Nephron progenitor cell (in vitro differentiated cells): Measurements from ENCODE around the gene OR4D1.

Experiments used
- DNase-seq: peaks from one replicate; pipeline ENCODE4 v3.0.0; 2021
- H3K27ac Mint-ChIP-seq: 2 replicates; pipeline ENCODE4 v1.8.0; 2021; ENCODE audit warnings: mild to moderate bottlenecking, moderate library complexity, mixed read lengths
- H3K27me3 Mint-ChIP-seq: 2 replicates; pipeline ENCODE4 v1.8.0; 2021; ENCODE audit warnings: mild to moderate bottlenecking, low read depth, mixed read lengths; ENCODE audit not compliant: poor library complexity
- H3K36me3 Mint-ChIP-seq: 2 replicates; pipeline ENCODE4 v1.8.0; 2021; ENCODE audit warnings: low read depth, mixed read lengths
- H3K4me1 Mint-ChIP-seq: 2 replicates; pipeline ENCODE4 v1.8.0; 2021; ENCODE audit warnings: mixed read lengths
- H3K4me3 Mint-ChIP-seq: 2 replicates; pipeline ENCODE4 v1.8.0; 2021; ENCODE audit warnings: mild to moderate bottlenecking, moderate library complexity, mixed read lengths
- H3K9me3 Mint-ChIP-seq: 2 replicates; pipeline ENCODE4 v1.8.0; 2021; ENCODE audit warnings: mild to moderate bottlenecking, moderate library complexity, mixed read lengths
- CTCF ChIP-seq: fragments of 200-600 bp; sonication (generic); IDR thresholded peaks from 2 replicates; pipeline ENCODE4 v1.5.0; 2021; ENCODE audit warnings: antibody characterized with exemption

The OR4D1 gene

GRCh38 chr17:58174871-58175270, 26.7 kb downstream of the OR4D1 start:
- Mint-ChIP-seq H3K4me1 (no peaks in the 10 kb centered on the region), H3K27me3 (peaks cover 66% of the 10 kb centered on the region), H3K4me3 (no peak overlapping the region), H3K9me3 (no peaks in the 10 kb centered on the region), H3K36me3 (no peaks in the 10 kb centered on the region), H3K27ac (no peak overlapping the region)
- DNase-seq = no peak
- TF ChIP-seq CTCF = no peak

DNA sequence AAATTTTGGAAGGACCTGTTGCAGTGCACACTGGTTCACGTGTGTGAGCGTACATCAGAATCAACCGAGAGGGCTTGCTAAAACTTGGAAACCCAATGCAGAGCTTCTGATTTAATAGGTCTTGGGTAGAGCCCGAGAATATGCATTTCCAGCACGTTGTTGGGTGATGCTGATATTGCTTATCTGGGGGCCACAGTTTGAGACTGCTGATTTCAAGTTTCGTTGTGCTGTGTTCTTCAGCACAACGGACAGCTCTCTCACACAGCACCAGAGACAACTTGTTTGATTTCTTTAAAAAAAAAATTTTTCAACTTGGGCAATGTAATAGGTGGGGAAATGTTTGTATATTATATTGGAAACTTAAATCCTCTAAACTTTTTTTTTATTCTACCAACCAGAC, 28.0 kb downstream of the OR4D1 start:
- no peak for TF ChIP-seq CTCF
- H3K27ac Mint-ChIP-seq = no peak overlapping the region
- no peak overlapping the region for H3K4me3 Mint-ChIP-seq
- peak; percentile 24 for DNase-seq
- H3K36me3 Mint-ChIP-seq = no peaks in the 10 kb centered on the region
- H3K9me3 Mint-ChIP-seq = no peaks in the 10 kb centered on the region
- peaks cover 64% of the 10 kb centered on the region for H3K27me3 Mint-ChIP-seq
- no peaks in the 10 kb centered on the region for H3K4me1 Mint-ChIP-seq

- peaks cover 9% of the 10 kb centered on the region for H3K4me1 Mint-ChIP-seq
- no peaks in the 10 kb centered on the region for H3K36me3 Mint-ChIP-seq
- DNase-seq = no peak
- no peaks in the 10 kb centered on the region for H3K9me3 Mint-ChIP-seq
- peaks cover 47% of the 10 kb centered on the region for H3K27me3 Mint-ChIP-seq
- no peak overlapping the region for H3K27ac Mint-ChIP-seq
- no peak overlapping the region for H3K4me3 Mint-ChIP-seq
- TF ChIP-seq CTCF = no peak
Observed at GRCh38 chr17:58181796-58182195, 33.6 kb downstream of the OR4D1 start.

DNA sequence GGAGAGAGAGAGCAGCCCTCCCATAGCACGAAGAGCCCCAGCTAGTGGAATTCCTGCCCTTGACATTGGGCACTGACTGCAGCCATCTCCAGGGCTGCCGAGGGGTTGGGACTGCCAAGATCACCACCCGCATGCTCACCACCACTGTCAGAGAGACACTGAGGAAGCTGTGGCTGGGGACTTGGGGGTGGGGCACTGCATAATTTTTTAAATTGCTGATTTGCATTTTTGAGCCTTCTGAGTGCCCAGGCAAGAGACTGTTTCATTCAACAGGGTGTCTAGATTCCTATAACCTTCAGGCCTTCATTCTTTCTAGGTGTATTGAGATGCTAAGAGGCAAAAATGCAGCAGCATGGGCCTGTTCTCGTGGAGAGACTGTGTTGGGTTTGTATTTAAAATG, 35.3 kb downstream of the OR4D1 start:
- no peaks in the 10 kb centered on the region for H3K9me3 Mint-ChIP-seq
- H3K27ac Mint-ChIP-seq = no peak overlapping the region
- no peak for DNase-seq
- no peak for TF ChIP-seq CTCF
- H3K27me3 Mint-ChIP-seq = peaks cover 52% of the 10 kb centered on the region
- H3K36me3 Mint-ChIP-seq = no peaks in the 10 kb centered on the region
- H3K4me3 Mint-ChIP-seq = no peak overlapping the region
- H3K4me1 Mint-ChIP-seq = peaks cover 9% of the 10 kb centered on the region

GRCh38 chr17:58184308-58184985, 36.3 kb downstream of the OR4D1 start:
- no peak for TF ChIP-seq CTCF
- H3K27me3 Mint-ChIP-seq = peaks cover 49% of the 10 kb centered on the region
- H3K27ac Mint-ChIP-seq = no peak overlapping the region
- H3K36me3 Mint-ChIP-seq = no peaks in the 10 kb centered on the region
- no peaks in the 10 kb centered on the region for H3K9me3 Mint-ChIP-seq
- H3K4me3 Mint-ChIP-seq = no peak overlapping the region
- peaks cover 9% of the 10 kb centered on the region for H3K4me1 Mint-ChIP-seq
- DNase-seq = no peak
